HAP-1 (cell line): Measurements from ENCODE around the gene VWF.

Source experiments
- DNase-seq, 2 experiments: peaks; one replicate each; pipeline ENCODE4 v3.0.0-alpha.2; 2016 to 2020; ENCODE audit warnings: low spot score in 2 of 2
- H3K27me3 ChIP-seq: fragments of 250-450 bp; sonication (Bioruptor Pico); 2 replicates; pipeline ENCODE4 v1.5.1; 2020; ENCODE audit warnings: low read depth, mild to moderate bottlenecking, moderate library complexity
- H3K36me3 ChIP-seq: fragments of 250-450 bp; sonication (Bioruptor Pico); replicated peaks from 2 replicates; pipeline ENCODE4 v1.5.1; 2020; ENCODE audit warnings: mild to moderate bottlenecking
- H3K4me1 ChIP-seq: fragments of 250-450 bp; sonication (Bioruptor Pico); 2 replicates; pipeline ENCODE4 v1.5.1; 2020; ENCODE audit warnings: mild to moderate bottlenecking
- H3K4me3 ChIP-seq: fragments of 250-450 bp; sonication (Bioruptor Pico); 2 replicates; pipeline ENCODE4 v1.5.1; 2020; ENCODE audit warnings: mild to moderate bottlenecking, moderate library complexity
- H3K9me3 ChIP-seq: fragments of 250-450 bp; sonication (Bioruptor Pico); 2 replicates; pipeline ENCODE4 v1.5.1; 2020; ENCODE audit warnings: mild to moderate bottlenecking, moderate library complexity
- in situ Hi-C: fragments of 300-500 bp; cut with MboI; formaldehyde crosslinking; loops from 3 replicates; pipeline ENCODE4 v1.14.3; 2020; ENCODE audit warnings: low sequenced_read_pairs, inconsistent platforms, mixed read lengths

The VWF gene

DNA sequence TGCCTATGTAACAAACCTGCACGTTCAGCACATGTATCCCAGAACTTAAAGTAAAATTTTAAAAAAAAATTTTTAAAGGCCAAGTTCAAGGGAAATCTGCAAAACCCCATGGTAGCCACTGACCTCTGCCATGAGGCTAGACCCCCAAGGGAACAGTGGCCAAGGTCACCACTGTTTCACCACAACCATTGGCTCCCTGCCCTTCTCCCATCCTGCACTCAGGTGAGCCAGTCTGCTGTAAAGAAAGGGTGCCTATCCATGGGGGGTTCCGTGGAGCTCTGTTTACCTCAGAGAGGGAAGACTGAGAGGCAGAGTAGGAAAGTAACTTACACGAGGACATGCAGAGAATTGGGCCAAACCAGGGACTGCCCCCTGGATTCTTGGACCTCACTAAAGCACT is 38.6 kb downstream of the VWF start:
- DNase-seq: no peak
- Histone ChIP-seq H3K4me1 (peaks cover 24% of the 10 kb centered on the region), H3K9me3 (no peaks in the 10 kb centered on the region), H3K36me3 (no peaks in the 10 kb centered on the region), H3K4me3 (no peak overlapping the region), H3K27me3 (no peaks in the 10 kb centered on the region)
- in situ Hi-C loops: no loop called here

DNA sequence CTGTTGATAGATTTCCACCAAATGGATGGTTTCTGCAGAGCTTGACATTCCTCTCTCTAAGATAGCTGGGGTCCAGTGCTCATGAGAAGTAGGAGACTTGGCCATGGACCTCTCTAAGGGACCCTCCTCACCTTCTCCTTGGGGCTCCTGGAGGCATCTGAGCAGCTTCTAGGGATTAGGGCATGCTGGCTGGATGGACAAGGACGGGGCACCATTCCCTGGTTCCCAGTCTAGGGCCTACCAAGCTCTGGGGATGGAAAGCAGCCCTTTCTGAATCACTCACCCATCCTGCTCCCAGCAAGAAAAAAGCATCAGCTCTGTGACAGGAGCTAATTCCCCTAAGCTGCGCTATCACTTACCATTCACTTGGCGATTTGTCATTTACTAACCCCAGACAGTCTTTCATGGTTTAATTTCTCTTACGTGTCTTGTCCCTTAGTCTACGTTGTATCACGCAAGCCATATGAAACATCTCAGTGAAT is 39.5 kb downstream of the VWF start:
- no peaks in the 10 kb centered on the region for H3K27me3 ChIP-seq
- H3K4me3 ChIP-seq: no peak overlapping the region
- H3K36me3 ChIP-seq: no peaks in the 10 kb centered on the region
- in situ Hi-C loops: no loop called here
- peaks cover 24% of the 10 kb centered on the region for H3K4me1 ChIP-seq
- H3K9me3 ChIP-seq: no peaks in the 10 kb centered on the region
- no peak for DNase-seq

DNA sequence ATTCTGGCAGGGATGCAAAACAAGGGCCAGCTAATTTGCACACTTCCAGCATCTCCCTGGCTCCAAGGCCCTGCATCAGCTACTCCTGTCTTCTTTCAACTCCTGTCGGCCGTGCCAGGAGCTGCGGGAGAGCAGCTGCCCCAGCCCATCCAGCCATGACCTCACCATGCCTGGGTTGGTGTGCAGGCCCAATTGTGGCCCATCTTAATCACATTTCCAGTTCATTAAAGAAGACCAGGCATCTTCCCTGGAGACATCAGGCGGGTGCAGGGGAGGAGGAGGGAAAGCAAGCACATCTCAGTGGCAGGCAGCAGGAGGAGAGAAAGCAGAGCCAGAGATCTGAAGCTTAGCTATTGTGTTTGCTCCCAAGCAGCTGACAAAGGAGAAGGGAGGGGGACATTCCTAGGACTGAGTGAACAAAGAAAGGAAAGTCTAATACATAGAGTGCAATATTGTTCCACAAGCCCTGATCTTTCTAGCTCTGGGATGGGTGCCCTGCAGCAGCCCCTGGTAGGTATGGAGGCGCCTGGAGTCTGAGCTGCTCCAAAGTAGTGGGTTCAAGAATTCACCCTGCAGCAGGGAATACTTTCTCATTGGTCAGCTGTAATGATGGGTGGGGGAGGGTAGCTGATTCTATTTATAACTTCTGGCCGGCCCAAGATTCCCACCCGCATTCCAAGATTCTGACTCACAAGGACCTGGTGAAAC is 40.1 kb downstream of the VWF start:
- Histone ChIP-seq H3K4me1 (peaks cover 24% of the 10 kb centered on the region), H3K36me3 (no peaks in the 10 kb centered on the region), H3K9me3 (no peaks in the 10 kb centered on the region), H3K4me3 (no peak overlapping the region), H3K27me3 (no peaks in the 10 kb centered on the region)
- DNase-seq: peak; percentile 80 to 94
- in situ Hi-C loops: no loop called here

DNA sequence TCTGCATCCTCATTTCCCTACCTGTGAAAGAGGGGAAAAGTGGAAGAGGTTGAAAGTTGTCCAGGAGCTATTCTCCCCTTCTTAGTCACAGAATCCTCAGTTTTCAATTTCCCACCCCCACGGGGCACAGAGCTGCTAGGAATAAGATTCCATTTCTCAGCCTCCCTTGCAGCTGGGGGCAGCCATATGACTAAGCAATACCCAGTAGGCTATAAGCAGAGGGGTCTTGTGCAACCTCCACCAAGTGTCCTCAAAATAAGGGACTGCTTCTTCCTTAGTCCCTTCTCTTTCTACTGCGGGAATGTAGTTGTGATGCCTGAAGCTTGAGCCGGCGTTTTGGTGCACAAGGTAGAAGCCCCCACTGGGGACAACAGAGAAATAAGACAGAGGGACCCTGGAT is 40.9 kb downstream of the VWF start:
- in situ Hi-C loops: no loop called here
- no peak for DNase-seq
- H3K4me1 ChIP-seq: peaks cover 18% of the 10 kb centered on the region

DNA sequence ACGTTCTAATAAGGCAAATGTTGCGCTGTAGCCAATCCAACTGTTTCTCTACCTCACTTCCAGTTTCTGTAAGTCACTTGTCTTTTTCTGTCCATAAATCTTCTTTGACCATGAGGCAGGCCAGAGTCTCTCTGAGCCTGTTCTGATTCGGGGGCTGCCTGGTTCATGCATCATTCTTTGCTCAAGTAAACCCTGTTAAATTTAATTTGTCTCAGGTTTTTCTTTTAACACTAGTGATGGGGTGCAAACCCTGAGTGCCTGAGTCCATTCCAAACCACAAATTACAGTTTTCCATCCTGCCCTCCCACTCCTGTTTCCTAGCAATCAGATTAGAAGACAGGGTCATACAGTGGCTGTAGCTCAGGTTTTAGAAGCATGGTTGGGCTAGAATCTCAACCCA is 41.9 kb downstream of the VWF start:
- H3K27me3 ChIP-seq: no peaks in the 10 kb centered on the region
- no peak overlapping the region for H3K4me3 ChIP-seq
- H3K4me1 ChIP-seq: peaks cover 17% of the 10 kb centered on the region
- in situ Hi-C loops: no loop called here
- no peaks in the 10 kb centered on the region for H3K36me3 ChIP-seq
- no peak for DNase-seq
- no peaks in the 10 kb centered on the region for H3K9me3 ChIP-seq

More for the DNA sequence above, 40.9 kb downstream of the VWF start:
- Histone ChIP-seq H3K27me3 (no peaks in the 10 kb centered on the region), H3K36me3 (no peaks in the 10 kb centered on the region), H3K4me3 (no peak overlapping the region), H3K9me3 (no peaks in the 10 kb centered on the region)

DNA sequence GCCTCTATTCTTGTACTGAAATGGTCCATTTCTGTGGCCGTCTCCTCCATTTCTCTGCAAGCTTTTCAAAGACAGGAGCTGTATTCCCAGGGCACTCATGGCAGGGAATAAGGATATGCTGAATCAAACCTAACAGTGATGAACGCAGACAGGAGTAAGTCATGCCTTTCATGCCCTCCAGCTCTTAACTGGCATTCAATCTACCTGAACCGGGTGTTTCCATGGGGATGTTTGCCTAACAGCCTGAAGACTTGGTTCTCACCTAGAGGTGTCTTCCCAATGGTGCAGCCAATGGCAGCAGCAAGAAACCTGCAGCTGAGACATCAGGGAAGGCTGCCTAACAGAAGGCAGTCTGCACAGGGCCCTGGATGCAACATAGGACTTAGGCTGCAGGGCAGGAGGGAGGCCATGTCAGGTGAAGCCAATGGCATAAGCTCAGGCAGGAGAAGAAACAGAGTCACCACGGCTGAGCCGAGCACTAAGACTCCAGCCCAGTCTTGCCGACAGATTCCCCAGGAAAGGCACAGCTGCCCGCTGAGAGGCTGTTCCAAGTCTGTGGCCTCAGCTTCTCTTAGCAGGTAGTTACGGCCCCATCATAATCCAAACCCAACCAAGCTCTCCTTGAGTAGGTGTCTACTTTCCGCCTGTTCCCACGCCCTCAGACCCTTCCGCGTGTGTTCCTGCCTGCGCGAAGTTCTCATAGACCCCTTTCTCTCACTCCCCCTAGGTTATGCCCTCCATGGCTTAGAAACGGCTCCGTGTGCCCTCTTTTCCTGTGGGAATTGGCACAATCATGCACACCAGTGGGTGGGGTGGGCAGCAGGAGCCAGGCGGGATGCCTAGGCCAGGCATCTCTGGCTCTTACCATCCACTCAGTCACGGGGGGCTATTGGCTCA is 44.1 kb downstream of the VWF start:
- in situ Hi-C loops: no loop called here
- H3K27me3 ChIP-seq: no peaks in the 10 kb centered on the region
- peaks cover 17% of the 10 kb centered on the region for H3K4me1 ChIP-seq
- no peak for DNase-seq
- H3K4me3 ChIP-seq: no peak overlapping the region
- no peaks in the 10 kb centered on the region for H3K36me3 ChIP-seq
- H3K9me3 ChIP-seq: no peaks in the 10 kb centered on the region

DNA sequence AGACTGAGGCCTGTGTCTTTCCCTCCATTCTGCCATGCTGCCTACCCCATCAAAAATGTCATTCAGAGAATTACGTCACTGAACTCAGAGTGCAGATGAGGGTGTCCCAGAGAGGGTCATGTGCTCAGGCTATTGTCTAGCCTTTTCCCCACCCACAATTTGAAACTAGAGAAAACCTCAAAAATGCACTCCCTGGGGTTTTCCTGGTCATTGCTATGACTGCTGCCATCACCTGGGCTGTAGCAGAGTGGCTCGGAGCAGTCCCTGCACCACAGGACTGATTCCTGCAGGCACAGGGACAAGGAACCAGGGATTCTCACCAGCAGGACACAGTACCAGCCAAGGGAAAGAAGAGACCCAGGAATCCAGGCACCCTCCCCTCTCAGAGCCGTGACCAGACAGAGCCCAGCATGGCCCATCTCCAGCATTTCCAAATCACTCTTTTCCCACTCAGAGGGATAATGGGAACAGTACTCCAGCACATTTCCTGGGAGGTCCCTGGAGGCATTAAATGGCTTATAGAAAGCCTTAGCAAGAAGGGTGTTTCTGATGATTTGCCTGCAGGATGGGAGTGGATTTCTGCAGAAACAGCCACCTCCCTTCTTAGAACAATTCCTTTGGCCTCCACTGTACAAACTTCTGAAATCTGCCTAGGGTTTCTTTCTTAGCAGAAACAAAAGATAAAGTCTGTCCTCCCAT is 45.9 kb downstream of the VWF start:
- H3K4me3 ChIP-seq: no peak overlapping the region
- in situ Hi-C loops: no loop called here
- H3K4me1 ChIP-seq: no peaks in the 10 kb centered on the region; the same call in 1 of the 2 replicates
- H3K36me3 ChIP-seq: no peaks in the 10 kb centered on the region
- H3K27me3 ChIP-seq: no peaks in the 10 kb centered on the region
- no peak for DNase-seq
- no peaks in the 10 kb centered on the region for H3K9me3 ChIP-seq

DNA sequence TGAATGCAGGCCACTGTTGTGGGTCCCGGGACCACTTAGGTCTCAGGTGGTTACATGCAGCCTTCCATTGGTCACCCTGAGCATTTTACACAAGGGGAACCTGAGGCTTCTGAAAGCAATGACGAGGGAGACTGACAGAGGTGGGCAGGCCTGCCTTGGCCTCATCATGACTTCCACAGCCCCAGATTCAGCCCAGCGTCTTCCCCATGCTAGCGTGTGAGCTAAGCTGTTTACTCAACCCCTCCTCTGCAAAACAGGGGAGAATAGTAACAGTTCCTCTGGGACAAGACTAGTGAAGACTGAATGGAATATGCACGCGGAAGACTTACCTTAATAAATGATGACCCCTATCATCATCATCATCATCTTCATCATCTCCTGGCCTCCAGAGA is 46.8 kb downstream of the VWF start:
- in situ Hi-C loops: no loop called here
- Histone ChIP-seq H3K36me3 (no peaks in the 10 kb centered on the region), H3K4me1 (no peaks in the 10 kb centered on the region; the same call in 1 of the 2 replicates), H3K4me3 (no peak overlapping the region), H3K9me3 (no peaks in the 10 kb centered on the region), H3K27me3 (no peaks in the 10 kb centered on the region)
- DNase-seq: no peak

DNA sequence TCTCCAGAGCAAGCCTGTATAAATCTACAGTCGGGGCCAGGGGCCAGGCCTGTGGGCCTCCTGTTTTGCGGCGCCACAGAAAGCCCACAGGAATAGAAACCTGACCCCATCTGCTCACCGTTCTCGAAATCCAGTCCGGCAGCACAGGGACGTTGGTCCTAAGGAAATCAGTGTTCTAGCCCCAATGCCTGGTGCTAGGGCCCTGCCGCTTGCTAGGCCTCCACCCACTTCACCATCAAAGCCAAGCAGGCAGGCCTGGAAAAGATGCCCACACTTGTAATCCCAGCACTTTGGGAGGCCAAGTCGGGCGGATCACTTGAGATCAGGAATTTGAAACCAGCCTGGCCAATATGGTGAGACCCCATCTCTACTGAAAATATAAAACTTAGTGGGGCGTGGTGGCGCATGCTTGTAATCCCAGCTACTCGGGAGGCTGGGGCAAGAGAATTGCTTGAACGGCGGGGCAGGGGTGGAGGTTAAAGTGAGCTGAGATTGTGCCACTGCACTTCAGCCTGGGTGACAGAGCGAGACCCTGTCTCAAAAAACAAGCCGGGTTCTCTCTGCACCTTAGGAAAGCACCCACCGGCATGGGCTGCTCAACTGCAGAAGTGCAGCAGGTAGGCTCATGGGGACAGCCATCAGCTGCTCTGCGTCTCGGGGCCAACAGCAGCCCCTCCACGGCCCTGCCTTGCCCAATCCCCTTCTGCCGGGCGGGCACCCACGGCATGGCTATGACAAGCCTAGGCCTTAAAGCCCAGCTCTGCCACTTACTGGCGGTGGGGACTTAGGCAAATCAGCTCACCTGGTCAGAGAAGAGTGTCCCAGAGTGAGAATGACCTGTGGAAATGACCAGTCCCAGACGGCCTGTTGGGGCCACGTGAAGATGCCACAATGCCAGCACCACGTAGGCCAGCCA is 47.4 kb downstream of the VWF start:
- H3K36me3 ChIP-seq: no peaks in the 10 kb centered on the region
- no peak overlapping the region for H3K4me3 ChIP-seq
- H3K9me3 ChIP-seq: no peaks in the 10 kb centered on the region
- H3K4me1 ChIP-seq: no peaks in the 10 kb centered on the region; the same call in 1 of the 2 replicates
- DNase-seq: no peak
- in situ Hi-C loops: no loop called here
- H3K27me3 ChIP-seq: no peaks in the 10 kb centered on the region

DNA sequence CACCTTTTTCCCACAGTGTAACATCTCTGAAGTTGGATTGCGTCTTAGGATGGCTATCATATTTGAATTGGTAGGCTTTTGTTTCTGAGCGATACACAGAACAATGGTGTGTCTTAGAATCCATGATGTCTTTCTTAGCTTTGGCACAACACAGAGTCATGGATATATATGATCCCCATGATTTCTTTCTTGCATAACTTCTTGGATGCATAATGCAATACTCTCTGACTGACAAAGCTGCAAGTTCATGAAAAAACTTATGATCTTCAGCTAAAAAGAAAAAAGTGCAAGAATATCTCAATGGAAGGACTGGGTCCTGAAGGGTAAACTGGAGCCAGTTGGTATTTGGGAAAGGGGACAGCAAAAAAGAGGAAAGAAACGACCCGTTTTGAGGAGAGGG is 48.1 kb downstream of the VWF start:
- no peaks in the 10 kb centered on the region for H3K27me3 ChIP-seq

DNA sequence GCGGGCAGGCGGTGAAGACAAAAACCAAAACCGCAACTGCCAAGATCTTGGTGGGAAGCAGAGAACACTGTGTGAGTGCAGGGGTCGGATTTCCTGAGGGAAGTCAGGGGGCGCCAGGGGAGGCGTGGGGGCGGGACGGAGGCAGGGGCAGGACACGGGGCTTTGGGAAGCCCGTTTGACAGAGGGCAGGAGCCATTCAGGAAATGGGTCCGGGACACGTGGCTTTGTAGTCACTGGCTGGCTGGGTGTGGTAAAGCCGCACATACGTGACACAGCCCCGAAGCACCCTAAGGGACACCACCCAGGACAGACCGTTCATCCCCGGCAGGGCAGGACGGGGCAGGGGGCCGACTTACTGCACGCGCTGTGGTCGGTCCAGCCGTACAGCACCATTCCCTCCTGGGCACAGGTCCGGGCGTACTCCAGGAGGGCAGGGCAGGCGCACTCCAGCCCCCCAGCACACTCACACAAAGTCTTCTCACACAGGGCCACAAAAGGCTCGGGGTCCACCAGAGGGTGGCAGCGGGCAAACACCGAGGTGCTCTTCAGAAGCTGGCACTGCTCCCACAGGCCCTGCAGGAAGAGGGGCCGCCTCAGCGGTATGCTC is 49.4 kb downstream of the VWF start:
- no peaks in the 10 kb centered on the region for H3K9me3 ChIP-seq
- no peaks in the 10 kb centered on the region for H3K36me3 ChIP-seq
- DNase-seq: peak in 1 of 2 experiments; percentile 21
- H3K4me1 ChIP-seq: no peaks in the 10 kb centered on the region; the same call in 1 of the 2 replicates
- no peak overlapping the region for H3K4me3 ChIP-seq
- in situ Hi-C loops: no loop called here
- no peaks in the 10 kb centered on the region for H3K27me3 ChIP-seq

More for the DNA sequence above, 48.1 kb downstream of the VWF start:
- in situ Hi-C loops: no loop called here
- Histone ChIP-seq H3K9me3 (no peaks in the 10 kb centered on the region), H3K36me3 (no peaks in the 10 kb centered on the region), H3K4me3 (no peak overlapping the region), H3K4me1 (no peaks in the 10 kb centered on the region; the same call in 1 of the 2 replicates)
- DNase-seq: no peak

DNA sequence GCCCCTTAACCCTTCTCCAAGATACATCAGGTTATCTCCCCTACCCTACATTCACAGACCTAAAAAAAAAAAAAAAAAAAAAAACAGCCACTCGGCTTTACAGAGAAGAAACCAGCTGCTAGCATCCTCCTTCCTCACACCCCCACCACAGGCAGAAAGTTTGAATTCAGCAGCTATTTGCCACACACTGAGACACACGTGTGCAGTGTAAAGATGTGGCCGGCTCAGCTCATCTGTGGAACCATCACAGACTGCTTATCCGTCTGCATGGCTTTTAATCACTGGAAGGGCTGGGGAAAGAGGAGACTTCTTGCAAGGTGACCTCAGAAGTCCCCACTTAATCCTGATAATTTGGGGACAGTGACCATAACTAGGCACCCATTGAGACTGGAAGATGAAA is 50.0 kb downstream of the VWF start:
- H3K36me3 ChIP-seq: no peaks in the 10 kb centered on the region
- H3K4me1 ChIP-seq: no peaks in the 10 kb centered on the region; the same call in 1 of the 2 replicates
- DNase-seq: no peak
- in situ Hi-C loops: no loop called here
- H3K4me3 ChIP-seq: no peak overlapping the region
- no peaks in the 10 kb centered on the region for H3K27me3 ChIP-seq
- H3K9me3 ChIP-seq: no peaks in the 10 kb centered on the region
